HEK293 (cell line): ENCODE data around the gene APOBEC3B.

Source experiments
- ZNF10 ChIP-seq: fragments of 450-650 bp; formaldehyde crosslinking; IDR thresholded peaks from 2 replicates; pipeline ENCODE4 v1.5.1; 2017; ENCODE audit warnings: missing biosample characterization, missing genetic modification characterization
- ZNF26 ChIP-seq: fragments of 450-650 bp; formaldehyde crosslinking; IDR thresholded peaks from 2 replicates; pipeline ENCODE4 v1.5.1; 2016; ENCODE audit warnings: missing biosample characterization, missing genetic modification characterization

GRCh38 chr22:38959590-38959989 is 22.6 kb upstream of the APOBEC3B start:
- no peak for TF ChIP-seq ZNF10 (tag by site-specific recombination)
- no peak for TF ChIP-seq ZNF26 (tag by site-specific recombination)
